Colon (tissue), 2 donors: Measurements from ENCODE around the gene WDR44.
A peak's percentile ranks its signal among the peaks of the same experiment; 100 is the strongest.
"Not testable (repeated sequence)": the region's sequence is repeated elsewhere in the genome, so short reads cannot be mapped to it uniquely, and the experiment has no call there.

Source experiments
- FAIRE-seq: peaks from 2 replicates; lab custom pipeline; 2012; peaks lifted over from hg19 to GRCh38; lab: Jason Lieb, UNC
- donor health status: control.
- donor health status: control.

The WDR44 gene

GRCh38 chrX:118345464-118346257 is at the start of gene WDR44:
TSS of gene WDR44 (plus strand) at chrX:118346106. CDS start at chrX:118346504, 398 bp downstream.
- peak; percentile 75 for FAIRE-seq

GRCh38 chrX:118305827-118306226 is 40.1 kb upstream of the WDR44 start:
- not testable (repeated sequence) for FAIRE-seq

GRCh38 chrX:118315529-118315928 is 30.4 kb upstream of the WDR44 start:
- no peak for FAIRE-seq

GRCh38 chrX:118324588-118324987 is 21.3 kb upstream of the WDR44 start:
- no peak for FAIRE-seq

GRCh38 chrX:118325453-118325852 is 20.5 kb upstream of the WDR44 start:
- FAIRE-seq = no peak

DNA sequence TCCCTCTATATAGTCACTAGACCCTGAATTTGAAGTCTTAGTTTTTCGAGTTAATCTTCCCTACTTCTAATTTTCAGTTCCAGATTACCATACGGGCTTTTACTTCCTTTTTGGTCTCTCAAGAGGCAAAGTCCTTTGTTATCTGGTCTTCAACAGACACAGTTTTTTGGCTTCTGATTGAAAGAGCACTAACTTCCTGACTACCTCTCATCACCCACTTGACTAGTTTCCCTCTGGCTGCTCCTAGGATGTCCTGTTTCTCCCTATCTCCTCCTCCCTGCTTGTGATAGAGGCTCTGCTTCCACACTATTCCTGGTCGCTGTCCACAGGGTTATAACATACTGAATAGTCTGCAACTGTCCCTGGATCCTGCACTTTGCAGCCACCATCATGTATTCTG is 16.7 kb upstream of the WDR44 start:
- FAIRE-seq = no peak

DNA sequence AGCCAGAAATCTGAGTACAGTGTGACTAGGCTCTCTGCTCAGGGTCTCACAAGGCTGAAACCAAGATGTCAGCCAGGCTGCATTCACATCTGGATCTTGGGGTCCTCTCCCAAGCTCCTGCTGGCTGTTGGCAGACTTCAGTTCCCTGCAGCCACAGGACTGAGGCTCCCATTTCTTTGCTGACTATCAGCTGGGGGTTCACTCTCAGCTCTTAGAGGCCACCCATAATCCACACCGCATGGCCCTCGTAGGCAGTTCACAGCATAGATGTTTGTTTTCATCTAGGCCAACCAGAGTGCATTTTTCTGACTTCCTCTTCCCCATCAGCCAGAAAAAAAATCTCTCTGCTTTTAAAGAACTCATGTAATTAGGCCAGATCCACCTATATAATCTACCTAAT is 8.2 kb upstream of the WDR44 start:
- FAIRE-seq = no peak

DNA sequence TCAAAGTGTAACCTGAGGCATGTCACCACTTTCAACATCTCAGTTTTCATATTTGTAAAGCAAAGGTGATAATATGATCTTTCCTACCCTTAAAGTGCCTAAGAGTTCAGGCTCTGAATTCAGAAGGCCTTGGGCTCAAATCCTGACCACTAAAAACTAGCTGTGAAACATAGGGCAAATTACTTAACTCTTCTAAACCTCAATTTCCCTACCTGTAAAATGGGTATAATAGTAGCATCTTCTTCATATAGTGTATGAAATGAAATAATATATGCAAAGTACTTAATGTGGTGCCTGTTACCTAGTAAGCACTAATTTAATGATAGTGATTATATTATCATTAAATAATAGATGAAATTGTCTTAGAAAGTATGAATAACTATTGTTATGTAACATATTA is 7.0 kb upstream of the WDR44 start:
- FAIRE-seq = no peak

DNA sequence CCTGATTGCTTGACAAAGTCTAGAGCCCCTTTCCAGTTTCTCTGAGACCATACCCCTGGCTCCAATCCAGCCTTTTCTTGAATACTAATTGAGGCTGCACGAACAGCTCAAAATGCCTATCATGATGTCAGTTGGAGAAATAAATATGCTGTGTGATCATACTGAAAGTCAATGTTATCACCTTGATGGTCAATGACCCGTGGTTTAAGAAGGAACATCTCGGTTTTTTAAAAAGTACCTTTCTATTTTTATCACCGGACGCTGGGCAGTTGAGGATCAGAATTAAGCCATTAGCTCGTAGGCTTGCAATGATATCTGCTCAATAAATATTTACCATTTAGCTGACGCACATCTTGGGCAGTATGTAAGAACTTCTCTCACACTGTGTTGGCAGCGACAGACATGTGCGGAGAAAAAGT is 852 bp upstream of the WDR44 start:
- FAIRE-seq = no peak

- FAIRE-seq = no peak
Observed at GRCh38 chrX:118346258-118347094, 570 bp downstream of the WDR44 start.

- FAIRE-seq = no peak
Observed at GRCh38 chrX:118347131-118347530, 1.2 kb downstream of the WDR44 start.

DNA sequence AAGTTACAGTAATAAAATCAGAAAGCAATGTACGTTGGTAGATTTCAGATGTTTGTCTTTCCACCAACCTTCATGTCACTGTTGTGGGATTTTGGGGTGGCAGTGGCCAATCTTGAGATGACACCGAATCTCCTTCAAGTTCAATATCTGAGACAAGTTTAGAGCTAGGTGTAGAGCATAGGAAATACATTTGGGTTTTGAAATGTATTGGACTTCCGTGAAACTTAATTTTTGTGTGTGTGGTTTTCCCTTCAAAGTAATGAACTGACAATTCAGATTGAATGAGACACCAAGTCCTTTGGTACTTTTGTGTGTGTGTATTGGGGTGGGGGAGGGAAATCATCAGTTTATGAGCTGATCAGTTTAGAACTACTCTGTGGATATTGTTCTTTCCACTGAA is 1.8 kb downstream of the WDR44 start:
- FAIRE-seq = no peak

- FAIRE-seq = no peak
Observed at GRCh38 chrX:118348186-118348810, 2.4 kb downstream of the WDR44 start.

- no peak for FAIRE-seq
Observed at GRCh38 chrX:118349188-118349587, 3.3 kb downstream of the WDR44 start.

GRCh38 chrX:118350221-118350620 is 4.3 kb downstream of the WDR44 start:
- no peak for FAIRE-seq

DNA sequence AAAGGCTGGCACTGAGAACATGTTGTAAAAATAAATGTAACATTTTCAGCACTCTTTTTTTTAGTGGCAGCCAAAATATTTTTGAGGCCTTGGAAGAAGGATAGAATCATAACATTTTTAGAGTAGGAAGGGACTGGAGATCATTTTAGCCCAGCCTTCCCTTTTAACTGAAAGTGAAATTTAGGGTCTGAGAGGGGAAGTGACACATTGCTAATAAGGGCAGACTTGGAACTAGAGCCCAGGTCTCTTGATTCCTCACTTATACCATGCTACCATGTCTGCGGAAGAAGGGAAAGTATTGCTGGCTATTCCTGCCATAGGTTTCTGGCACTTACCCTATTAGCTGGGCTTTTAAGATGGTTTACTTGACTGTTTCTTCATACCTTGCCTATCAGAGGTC is 4.8 kb downstream of the WDR44 start:
- FAIRE-seq = no peak

- no peak for FAIRE-seq
Observed at GRCh38 chrX:118352566-118352965, 6.7 kb downstream of the WDR44 start.

GRCh38 chrX:118353081-118353850 is 7.4 kb downstream of the WDR44 start:
- no peak for FAIRE-seq

GRCh38 chrX:118355225-118355920 is 9.5 kb downstream of the WDR44 start:
- FAIRE-seq = no peak

- FAIRE-seq = peak; percentile 33
Observed at GRCh38 chrX:118356154-118356701, 10.3 kb downstream of the WDR44 start.
